Adipose tissue (tissue), 3 donors: ENCODE measurements around the gene ABCD2. TPM values are rescaled to one million over a fixed set of nuclear protein-coding genes. Genes with fewer than 3 reads are reported as not detected.
"Not testable (repeated sequence)": the region's sequence is repeated elsewhere in the genome, so short reads cannot be mapped to it uniquely, and the experiment has no call there.

Experiments
- H3K27ac ChIP-seq: one replicate; pipeline ENCODE4 v1.5.1; 2013; ENCODE audit warnings: low read depth, low read length
- WGBS, 3 donors: extraction: QIAGEN DNeasy Blood & Tissue Kit; methylation state at CpG; one replicate each; pipeline ENCODE4 v1.1.7; 2013; 5-methylcytosine and 5-hydroxymethylcytosine counted together
- polyA plus RNA-seq, 3 donors: library from polyadenylated mRNA; stranded (reverse); fragments of 200-250 nt; gene quantifications; one replicate each; pipeline ENCODE4 v1.2.3, GENCODE V29; 2013
- donor health status: healthy with polysubstance abuse.
- donor health status: Bipolar disorder and iron deficiency.
- donor health status: healthy.

ABCD2 gene
- polyA plus RNA-seq, 3 donors: 1.7 to 11.8 (median 2.0) TPM

GRCh38 chr12:39616666-39617065, 2.9 kb downstream of the ABCD2 start:
- WGBS, 3 donors: 65 to 82% (median 76%) methylated on average over 4 of the region's 4 CpGs
- no peak overlapping the region for H3K27ac ChIP-seq

GRCh38 chr12:39616251-39616650, 3.4 kb downstream of the ABCD2 start:
- no peak overlapping the region for H3K27ac ChIP-seq
- WGBS, 3 donors: 78 to 97% (median 90%) methylated on average over 1 of the region's 1 CpG

DNA sequence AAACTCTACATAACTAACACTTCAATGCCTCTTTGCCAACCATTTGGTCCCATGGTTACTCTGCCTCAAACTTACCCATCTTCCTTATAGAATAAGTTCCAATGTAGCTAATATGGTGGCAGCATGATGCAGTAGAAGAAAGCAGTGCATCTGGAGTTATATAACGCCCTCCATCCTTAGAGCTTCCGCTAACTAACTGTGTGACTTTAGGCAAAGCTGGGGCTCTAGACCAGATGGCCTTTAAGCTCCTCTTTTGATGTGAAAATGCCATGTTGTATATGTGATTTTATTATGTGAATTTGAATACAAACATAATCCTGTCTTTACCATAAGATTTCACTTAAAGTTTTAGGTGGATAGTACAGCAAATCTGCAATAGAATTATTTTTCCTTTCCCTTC, 6.1 kb downstream of the ABCD2 start:
- no peak overlapping the region for H3K27ac ChIP-seq
- WGBS, 3 donors: 66 to 94% (median 89%) methylated on average over 2 of the region's 2 CpGs

DNA sequence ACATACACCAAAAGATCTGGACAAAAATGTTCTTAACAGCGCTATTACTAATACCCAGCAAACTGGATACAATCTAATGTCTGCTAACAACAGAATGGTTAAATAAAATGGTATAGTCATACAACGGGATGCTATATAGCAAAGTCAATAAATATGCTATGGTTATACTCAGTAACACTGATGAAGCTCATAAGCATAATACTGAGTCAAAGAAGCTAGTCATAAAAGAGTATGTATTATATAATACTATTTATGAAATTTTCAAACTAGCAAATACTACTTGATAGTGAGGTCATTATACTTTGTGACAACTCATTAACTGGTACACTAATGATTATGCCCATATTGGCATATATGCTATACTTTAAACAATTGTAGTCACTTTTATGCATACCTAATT, 7.4 kb downstream of the ABCD2 start:
- WGBS, 3 donors: 49 to 83% (median 66%) methylated on average over 2 of the region's 2 CpGs
- H3K27ac ChIP-seq: no peak overlapping the region

DNA sequence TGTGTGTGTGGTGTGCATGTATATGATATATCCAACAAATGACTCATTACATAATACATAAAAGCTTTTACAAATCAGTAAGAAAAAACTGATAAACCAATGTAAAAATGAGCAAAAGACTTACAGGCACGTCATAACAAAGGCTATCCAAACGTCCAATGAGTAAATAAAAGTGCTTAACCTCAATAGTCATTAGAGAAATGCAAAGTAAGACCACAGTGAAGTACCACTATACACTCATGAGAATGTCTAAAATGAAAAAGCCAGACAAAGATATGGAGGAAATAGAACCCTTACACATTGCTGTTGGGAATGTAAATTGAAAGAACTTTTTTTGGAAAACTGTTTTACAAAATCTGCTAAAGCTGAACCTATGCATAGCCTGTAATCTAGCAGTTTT, 7.8 kb downstream of the ABCD2 start:
- H3K27ac ChIP-seq: no peak overlapping the region
- 39 to 59% (median 55%) methylated on average over 2 of the region's 2 CpGs for WGBS, 3 donors

DNA sequence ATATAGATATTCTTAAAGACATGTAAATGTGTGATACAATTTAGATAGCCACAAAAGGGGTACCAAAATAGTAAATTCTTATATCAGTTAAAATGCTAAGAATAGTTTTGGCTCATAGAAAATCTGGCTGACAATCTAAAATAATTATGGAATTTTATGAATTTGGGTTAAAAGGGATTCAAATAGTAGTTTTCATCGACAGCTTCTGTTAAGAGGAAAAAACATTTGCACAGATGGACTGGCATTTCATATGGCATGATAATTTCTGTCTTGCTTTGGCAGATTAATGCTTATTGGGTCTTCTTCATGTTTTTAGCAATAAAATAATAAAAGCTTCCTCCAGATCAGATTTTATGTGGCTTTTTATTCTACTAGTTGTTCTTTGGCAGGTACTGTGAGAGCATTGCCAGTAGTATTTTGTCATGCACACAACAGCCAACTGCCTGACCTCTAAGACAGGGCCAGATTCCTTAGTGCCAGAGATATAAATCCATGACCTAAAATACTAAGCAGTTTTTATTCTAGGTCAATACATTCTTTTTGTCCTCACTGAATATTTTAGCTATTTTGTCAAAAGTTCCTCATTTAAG, 9.1 kb downstream of the ABCD2 start:
- no peak overlapping the region for H3K27ac ChIP-seq

GRCh38 chr12:39606712-39607423, 12.7 kb downstream of the ABCD2 start:
- WGBS, 3 donors: 78 to 96% (median 95%) methylated on average over 4 of the region's 4 CpGs
- H3K27ac ChIP-seq: no peak overlapping the region

More for the DNA sequence above, 9.1 kb downstream of the ABCD2 start:
- 59 to 78% (median 65%) methylated on average over 1 of the region's 1 CpG for WGBS, 3 donors

DNA sequence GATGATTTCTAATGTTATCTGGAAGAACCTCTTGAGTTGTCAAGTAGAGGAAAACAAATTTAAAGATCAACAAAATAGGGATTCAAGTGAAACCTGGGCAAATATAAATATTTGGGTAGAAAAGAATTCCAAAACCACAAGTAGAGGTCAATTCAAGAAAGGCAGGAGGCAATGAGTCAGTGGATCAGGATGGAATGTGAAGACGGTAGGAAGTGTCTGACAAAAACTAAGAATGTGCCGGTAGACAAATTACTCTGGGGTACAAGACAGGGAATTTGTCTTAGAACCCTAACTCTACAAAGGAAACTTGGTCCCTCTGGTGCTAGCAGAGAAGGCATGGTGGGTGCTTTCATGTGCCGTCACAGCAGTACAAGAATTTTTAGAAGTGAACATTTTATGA, 13.6 kb downstream of the ABCD2 start:
- no peak overlapping the region for H3K27ac ChIP-seq
- WGBS, 3 donors: 52 to 68% (median 59%) methylated on average over 3 of the region's 3 CpGs

DNA sequence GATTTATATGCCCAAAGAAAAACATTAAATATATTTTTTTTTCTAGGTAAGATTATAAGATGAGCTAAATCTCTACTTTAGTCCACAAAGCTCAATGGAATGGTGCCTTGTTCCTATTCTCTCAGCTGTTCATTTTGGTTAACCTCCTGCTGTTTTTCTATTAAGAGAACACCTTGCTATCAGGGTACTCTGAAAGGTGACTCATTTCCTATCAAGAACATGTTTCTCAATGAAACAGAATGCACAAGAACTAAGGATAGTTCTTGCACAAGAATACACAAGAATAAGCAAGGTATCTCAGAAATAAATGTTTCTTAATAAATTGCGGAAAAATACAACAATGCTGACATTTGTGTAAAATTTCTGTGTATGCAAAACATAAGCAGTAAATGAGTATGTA, 14.1 kb downstream of the ABCD2 start:
- H3K27ac ChIP-seq: no peak overlapping the region
- WGBS, 3 donors: 95 to 100% (median 95%) methylated on average over 1 of the region's 1 CpG

- no peak overlapping the region for H3K27ac ChIP-seq
These were observed 16.5 kb downstream of the ABCD2 start for GRCh38 chr12:39603065-39603464.

DNA sequence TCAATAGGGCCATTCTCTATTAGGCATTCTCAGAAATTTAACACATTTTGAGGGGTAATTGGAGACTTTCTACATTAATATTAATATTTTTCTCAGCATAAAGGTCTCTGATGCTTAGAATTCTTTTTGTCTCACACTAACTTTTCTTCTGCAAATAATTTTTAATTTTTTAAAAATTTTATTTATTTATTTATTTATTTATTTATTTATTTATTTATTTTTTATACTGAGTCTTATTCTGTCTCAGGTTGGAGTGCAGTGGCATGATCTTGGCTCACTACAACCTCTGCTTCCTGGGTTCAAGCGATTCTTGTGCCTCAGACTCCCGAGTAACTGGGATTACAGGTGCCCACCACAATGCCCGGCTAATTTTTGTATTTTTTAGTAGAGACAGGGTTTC, 17.7 kb downstream of the ABCD2 start:
- 90 to 95% (median 93%) methylated on average over 3 of the region's 3 CpGs for WGBS, 3 donors
- H3K27ac ChIP-seq: not testable (repeated sequence)

GRCh38 chr12:39595928-39596327, 23.7 kb downstream of the ABCD2 start:
- 53 to 58% (median 56%) methylated on average over 2 of the region's 2 CpGs for WGBS, 3 donors

DNA sequence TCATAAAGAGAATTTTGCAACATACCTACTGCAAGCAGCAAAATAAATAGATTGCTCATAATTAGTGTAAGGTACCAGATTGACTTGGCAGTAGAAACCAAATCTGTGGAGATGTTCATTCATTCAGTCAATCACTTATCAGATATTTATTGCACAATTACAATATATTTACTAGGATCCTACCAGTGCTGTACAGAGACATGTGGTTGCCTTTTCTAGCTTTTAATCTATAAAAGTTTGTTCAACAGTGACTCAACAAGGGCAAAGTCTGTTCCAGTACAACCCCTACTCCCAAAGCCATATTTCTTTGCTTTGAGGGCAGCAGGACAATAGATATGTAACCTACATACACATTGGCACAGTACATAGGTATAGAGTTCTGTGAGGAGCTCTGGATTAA, 27.3 kb downstream of the ABCD2 start:
- no peak overlapping the region for H3K27ac ChIP-seq

More at GRCh38 chr12:39595928-39596327, 23.7 kb downstream of the ABCD2 start:
- H3K27ac ChIP-seq: no peak overlapping the region

DNA sequence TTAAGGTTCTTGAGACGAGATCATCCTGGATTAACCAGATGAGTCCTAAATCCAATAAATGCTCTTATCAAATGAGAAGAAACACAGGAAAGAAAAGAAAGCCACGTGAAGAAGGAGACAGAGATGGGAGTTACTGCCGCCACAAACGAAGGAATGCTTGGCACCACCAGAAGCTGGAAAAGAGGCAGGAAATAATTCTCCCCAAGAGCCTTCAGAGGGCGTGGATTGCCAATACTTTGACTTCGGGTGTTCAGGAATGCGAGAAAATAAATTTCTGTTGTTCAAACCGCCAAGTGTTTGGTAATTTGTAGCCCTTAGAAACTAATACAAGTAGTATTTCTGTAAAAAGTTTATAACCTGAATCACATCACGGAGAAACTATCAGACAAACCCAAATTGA, 31.3 kb downstream of the ABCD2 start:
- H3K27ac ChIP-seq: no peak overlapping the region
- 56 to 77% (median 66%) methylated on average over 9 of the region's 9 CpGs for WGBS, 3 donors

- 44 to 51% (median 48%) methylated on average over 3 of the region's 3 CpGs for WGBS, 3 donors
- no peak overlapping the region for H3K27ac ChIP-seq
These were observed 32.4 kb downstream of the ABCD2 start for GRCh38 chr12:39587225-39587624.

GRCh38 chr12:39586816-39587215, 32.8 kb downstream of the ABCD2 start:
- 75 to 79% (median 78%) methylated on average over 1 of the region's 1 CpG for WGBS, 3 donors
- H3K27ac ChIP-seq: no peak overlapping the region

DNA sequence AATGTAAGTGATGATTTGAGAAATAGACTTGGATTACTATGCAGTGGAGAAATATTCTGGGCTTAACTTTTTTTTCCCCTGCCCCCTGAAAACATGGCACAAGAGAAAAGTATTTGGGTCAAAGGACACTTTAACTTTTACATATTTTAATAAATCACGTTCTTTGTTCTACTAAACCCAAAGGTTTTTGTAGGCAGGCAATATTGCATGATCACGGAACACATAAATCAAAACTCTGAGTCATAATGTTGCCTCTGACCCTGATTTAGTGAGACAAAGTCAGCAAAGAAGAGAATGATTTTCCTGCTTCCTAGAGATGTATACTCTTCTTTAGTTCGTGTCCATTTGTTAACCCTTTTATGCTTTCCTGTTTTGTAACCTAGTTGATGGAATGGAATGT, 38.0 kb downstream of the ABCD2 start:
- H3K27ac ChIP-seq: no peak overlapping the region
- 25 to 40% (median 30%) methylated on average over 3 of the region's 3 CpGs for WGBS, 3 donors

GRCh38 chr12:39575498-39575875, 44.1 kb downstream of the ABCD2 start:
- WGBS, 3 donors: 50 to 69% (median 58%) methylated on average over 1 of the region's 1 CpG
- H3K27ac ChIP-seq: no peak overlapping the region

DNA sequence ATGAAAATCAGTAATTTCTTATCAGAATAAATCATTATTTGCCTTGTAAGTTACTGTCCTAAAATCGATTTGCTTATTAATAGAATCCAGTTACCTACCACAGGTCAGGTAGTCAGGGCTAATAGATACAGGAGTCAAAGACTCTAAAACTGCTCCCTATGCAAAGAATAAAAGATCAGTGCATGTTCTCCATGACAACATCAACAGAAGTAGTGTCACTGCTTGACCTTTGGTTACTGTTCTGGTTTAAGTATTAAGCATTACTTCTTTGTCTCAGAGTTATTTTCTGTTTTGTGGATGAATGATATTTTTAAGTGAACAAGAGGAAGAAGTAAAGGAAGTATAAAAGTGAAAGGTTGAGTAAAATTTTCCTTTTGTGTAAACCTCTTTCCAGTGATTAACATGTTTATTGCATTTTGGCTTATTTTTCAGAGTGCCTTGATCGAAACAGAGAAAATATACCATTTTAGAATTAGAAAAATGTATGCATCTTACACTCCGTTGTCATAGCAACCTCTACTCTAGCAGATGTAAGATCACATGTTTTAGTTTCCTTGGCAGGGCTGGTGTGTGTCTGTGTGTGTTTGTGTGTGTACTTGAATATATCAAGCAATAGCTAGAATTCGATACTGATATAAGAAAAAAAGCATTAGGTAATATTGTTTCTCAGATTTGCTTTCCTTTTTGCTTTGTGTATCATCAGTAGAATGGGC, 44.7 kb downstream of the ABCD2 start:
- 63 to 71% (median 63%) methylated on average over 4 of the region's 4 CpGs for WGBS, 3 donors
- H3K27ac ChIP-seq: no peak overlapping the region

GRCh38 chr12:39574378-39574777, 45.2 kb downstream of the ABCD2 start:
- 84 to 98% (median 95%) methylated on average over 1 of the region's 1 CpG for WGBS, 3 donors
- no peak overlapping the region for H3K27ac ChIP-seq
